WTC11 (cell line): Measurements from ENCODE around the gene MCOLN1.

ENCODE experiments used
- CREB1 ChIP-seq: sonication (generic); formaldehyde crosslinking; IDR thresholded peaks from 2 replicates; pipeline ENCODE4 v1.8.0; 2023; ENCODE audit warnings: mild to moderate bottlenecking, missing genetic modification reagents
- FOXK1 ChIP-seq: sonication (generic); formaldehyde crosslinking; IDR thresholded peaks from 2 replicates; pipeline ENCODE4 v1.8.0; 2022; ENCODE audit warnings: mild to moderate bottlenecking, moderate library complexity, missing genetic modification reagents
- MYBL2 ChIP-seq: sonication (generic); formaldehyde crosslinking; IDR thresholded peaks from 2 replicates; pipeline ENCODE4 v1.8.1; 2023; ENCODE audit warnings: mild to moderate bottlenecking, moderate library complexity, missing genetic modification reagents
- NFE2L1 ChIP-seq: sonication (generic); formaldehyde crosslinking; IDR thresholded peaks from 2 replicates; pipeline ENCODE4 v1.8.1; 2023; ENCODE audit warnings: missing genetic modification reagents
- SP1 ChIP-seq: sonication (generic); formaldehyde crosslinking; conservative IDR thresholded peaks from 2 replicates; pipeline ENCODE4 v1.8.1; 2022; ENCODE audit warnings: missing genetic modification reagents
- TEAD1 ChIP-seq: sonication (generic); formaldehyde crosslinking; IDR thresholded peaks from 2 replicates; pipeline ENCODE4 v1.8.0; 2022; ENCODE audit warnings: mild to moderate bottlenecking, missing genetic modification reagents
- TF ChIP-seq, protein P1 (sequence below): fragments of 200-600 bp; IDR thresholded peaks from 2 replicates; pipeline ENCODE4 v1.8.0; 2022; ENCODE audit warnings: antibody characterized with exemption
- TF ChIP-seq, protein P2 (sequence below): sonication (generic); formaldehyde crosslinking; IDR thresholded peaks from 2 replicates; pipeline ENCODE4 v1.8.0; 2022; ENCODE audit warnings: mild to moderate bottlenecking, missing genetic modification reagents
- TF ChIP-seq, protein P3 (sequence below): sonication (generic); formaldehyde crosslinking; IDR thresholded peaks from 2 replicates; pipeline ENCODE4 v1.8.1; 2022; ENCODE audit warnings: low read depth, missing genetic modification reagents, borderline replicate concordance
- TF ChIP-seq, protein P4 (sequence below): sonication (generic); formaldehyde crosslinking; IDR thresholded peaks from 2 replicates; pipeline ENCODE4 v1.8.0; 2023; ENCODE audit warnings: missing genetic modification reagents
- TF ChIP-seq, protein P5 (sequence below): sonication (generic); formaldehyde crosslinking; IDR thresholded peaks from 2 replicates; pipeline ENCODE4 v1.8.1; 2023; ENCODE audit warnings: mild to moderate bottlenecking, missing genetic modification reagents

DNA sequence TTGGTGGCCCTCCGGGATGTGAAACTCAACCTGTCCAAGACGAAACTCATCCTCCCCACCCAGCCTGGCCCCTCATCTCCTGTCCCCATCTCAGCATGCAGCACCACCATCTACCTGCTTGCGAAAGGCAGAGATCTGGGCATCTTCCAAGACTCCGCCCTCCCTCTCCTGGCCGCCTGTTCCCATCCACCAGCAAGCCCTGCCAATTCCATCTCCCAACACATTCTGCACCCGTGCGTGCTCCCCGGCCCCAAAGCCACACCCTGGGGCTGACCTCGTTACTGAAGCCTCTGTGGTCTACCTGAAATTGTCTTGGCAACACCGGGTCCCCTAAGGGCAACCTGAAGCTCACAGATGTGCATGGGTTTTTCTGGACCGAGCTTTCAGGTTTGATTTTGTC, 60.0 kb downstream of the MCOLN1 start:
- no peak for TF ChIP-seq SP1 (CRISPR knock-in tag)
- TF ChIP-seq, protein P1, sequence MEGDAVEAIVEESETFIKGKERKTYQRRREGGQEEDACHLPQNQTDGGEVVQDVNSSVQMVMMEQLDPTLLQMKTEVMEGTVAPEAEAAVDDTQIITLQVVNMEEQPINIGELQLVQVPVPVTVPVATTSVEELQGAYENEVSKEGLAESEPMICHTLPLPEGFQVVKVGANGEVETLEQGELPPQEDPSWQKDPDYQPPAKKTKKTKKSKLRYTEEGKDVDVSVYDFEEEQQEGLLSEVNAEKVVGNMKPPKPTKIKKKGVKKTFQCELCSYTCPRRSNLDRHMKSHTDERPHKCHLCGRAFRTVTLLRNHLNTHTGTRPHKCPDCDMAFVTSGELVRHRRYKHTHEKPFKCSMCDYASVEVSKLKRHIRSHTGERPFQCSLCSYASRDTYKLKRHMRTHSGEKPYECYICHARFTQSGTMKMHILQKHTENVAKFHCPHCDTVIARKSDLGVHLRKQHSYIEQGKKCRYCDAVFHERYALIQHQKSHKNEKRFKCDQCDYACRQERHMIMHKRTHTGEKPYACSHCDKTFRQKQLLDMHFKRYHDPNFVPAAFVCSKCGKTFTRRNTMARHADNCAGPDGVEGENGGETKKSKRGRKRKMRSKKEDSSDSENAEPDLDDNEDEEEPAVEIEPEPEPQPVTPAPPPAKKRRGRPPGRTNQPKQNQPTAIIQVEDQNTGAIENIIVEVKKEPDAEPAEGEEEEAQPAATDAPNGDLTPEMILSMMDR, result no peak
- TF ChIP-seq, protein P2, sequence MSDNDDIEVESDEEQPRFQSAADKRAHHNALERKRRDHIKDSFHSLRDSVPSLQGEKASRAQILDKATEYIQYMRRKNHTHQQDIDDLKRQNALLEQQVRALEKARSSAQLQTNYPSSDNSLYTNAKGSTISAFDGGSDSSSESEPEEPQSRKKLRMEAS, result no peak
- no peak for TF ChIP-seq TEAD1 (CRISPR knock-in tag)
- TF ChIP-seq MYBL2, result no peak
- TF ChIP-seq, protein P3, sequence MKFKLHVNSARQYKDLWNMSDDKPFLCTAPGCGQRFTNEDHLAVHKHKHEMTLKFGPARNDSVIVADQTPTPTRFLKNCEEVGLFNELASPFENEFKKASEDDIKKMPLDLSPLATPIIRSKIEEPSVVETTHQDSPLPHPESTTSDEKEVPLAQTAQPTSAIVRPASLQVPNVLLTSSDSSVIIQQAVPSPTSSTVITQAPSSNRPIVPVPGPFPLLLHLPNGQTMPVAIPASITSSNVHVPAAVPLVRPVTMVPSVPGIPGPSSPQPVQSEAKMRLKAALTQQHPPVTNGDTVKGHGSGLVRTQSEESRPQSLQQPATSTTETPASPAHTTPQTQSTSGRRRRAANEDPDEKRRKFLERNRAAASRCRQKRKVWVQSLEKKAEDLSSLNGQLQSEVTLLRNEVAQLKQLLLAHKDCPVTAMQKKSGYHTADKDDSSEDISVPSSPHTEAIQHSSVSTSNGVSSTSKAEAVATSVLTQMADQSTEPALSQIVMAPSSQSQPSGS (CRISPR knock-in tag), result no peak
- no peak for TF ChIP-seq FOXK1 (CRISPR knock-in tag)
- TF ChIP-seq, protein P4, sequence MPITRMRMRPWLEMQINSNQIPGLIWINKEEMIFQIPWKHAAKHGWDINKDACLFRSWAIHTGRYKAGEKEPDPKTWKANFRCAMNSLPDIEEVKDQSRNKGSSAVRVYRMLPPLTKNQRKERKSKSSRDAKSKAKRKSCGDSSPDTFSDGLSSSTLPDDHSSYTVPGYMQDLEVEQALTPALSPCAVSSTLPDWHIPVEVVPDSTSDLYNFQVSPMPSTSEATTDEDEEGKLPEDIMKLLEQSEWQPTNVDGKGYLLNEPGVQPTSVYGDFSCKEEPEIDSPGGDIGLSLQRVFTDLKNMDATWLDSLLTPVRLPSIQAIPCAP, result no peak
- TF ChIP-seq, protein P5, sequence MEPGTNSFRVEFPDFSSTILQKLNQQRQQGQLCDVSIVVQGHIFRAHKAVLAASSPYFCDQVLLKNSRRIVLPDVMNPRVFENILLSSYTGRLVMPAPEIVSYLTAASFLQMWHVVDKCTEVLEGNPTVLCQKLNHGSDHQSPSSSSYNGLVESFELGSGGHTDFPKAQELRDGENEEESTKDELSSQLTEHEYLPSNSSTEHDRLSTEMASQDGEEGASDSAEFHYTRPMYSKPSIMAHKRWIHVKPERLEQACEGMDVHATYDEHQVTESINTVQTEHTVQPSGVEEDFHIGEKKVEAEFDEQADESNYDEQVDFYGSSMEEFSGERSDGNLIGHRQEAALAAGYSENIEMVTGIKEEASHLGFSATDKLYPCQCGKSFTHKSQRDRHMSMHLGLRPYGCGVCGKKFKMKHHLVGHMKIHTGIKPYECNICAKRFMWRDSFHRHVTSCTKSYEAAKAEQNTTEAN (CRISPR knock-in tag), result no peak
- no peak for TF ChIP-seq NFE2L1 (CRISPR knock-in tag)
- TF ChIP-seq CREB1 (CRISPR knock-in tag), result no peak
